GM12872 (cell line): ENCODE data around the gene NOL8.

Experiments
- TF ChIP-seq, protein P1 (sequence below): IDR thresholded peaks from 3 replicates; pipeline ENCODE4 v1.5.1; 2011; ENCODE audit warnings: low read depth, mild to moderate bottlenecking, low read length, moderate library complexity; ENCODE audit not compliant: insufficient read depth

Gene NOL8

DNA sequence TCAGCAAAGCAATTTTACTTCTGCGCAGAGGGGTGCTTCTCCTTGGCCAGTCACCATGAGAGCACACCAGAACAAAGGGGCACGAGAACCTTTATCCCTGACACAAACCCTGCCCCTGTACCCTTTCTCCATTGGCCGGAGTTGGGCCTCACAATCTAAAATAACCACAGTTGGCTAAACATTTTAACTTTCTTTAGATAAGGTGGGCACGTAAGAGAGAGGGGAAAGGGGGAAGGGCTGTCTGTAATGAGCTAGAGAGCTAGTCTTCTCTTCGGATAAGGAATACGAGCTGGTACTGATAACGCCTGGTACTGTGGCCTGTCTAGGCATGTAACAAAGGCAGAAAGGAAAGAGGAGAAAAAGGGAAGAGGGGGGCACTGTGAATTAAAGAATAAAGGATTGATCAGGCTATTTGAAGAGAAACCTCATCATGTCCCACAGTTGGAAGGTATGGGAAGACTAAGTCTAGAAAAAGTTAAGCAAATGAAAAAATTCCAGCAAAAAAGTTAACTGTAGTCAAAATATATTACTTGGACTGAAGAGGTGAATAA, 29.8 kb downstream of the NOL8 start:
- TF ChIP-seq, protein P1, sequence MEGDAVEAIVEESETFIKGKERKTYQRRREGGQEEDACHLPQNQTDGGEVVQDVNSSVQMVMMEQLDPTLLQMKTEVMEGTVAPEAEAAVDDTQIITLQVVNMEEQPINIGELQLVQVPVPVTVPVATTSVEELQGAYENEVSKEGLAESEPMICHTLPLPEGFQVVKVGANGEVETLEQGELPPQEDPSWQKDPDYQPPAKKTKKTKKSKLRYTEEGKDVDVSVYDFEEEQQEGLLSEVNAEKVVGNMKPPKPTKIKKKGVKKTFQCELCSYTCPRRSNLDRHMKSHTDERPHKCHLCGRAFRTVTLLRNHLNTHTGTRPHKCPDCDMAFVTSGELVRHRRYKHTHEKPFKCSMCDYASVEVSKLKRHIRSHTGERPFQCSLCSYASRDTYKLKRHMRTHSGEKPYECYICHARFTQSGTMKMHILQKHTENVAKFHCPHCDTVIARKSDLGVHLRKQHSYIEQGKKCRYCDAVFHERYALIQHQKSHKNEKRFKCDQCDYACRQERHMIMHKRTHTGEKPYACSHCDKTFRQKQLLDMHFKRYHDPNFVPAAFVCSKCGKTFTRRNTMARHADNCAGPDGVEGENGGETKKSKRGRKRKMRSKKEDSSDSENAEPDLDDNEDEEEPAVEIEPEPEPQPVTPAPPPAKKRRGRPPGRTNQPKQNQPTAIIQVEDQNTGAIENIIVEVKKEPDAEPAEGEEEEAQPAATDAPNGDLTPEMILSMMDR = no peak

- TF ChIP-seq, protein P1 = no peak
Measured at GRCh38 chr9:92294297-92294676, 30.9 kb downstream of the NOL8 start.

- TF ChIP-seq, protein P1 = 0 out of 3 replicates have a peak, but pooled peaks have one; percentile 43
Measured at GRCh38 chr9:92293452-92294296, 31.5 kb downstream of the NOL8 start, which contains the start of gene IARS1. TSS of gene IARS1 (minus strand) at chr9:92293697. CDS start at chr9:92289419, 4,278 bp downstream.

DNA sequence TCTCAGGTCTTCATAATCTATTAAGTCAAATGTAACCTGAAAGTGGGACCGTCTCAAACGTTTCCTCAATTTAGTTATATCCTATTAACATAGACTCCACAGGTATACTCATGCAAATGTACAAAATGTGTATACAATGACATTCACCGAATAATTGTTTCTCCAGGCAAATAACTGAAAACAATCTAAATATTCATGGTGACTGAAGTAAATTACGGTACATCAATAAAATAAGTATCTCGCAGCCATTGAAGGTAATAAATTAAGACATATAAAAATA, 32.1 kb downstream of the NOL8 start:
- TF ChIP-seq, protein P1 = no peak

GRCh38 chr9:92292338-92293074, 32.6 kb downstream of the NOL8 start:
- TF ChIP-seq, protein P1 = no peak

DNA sequence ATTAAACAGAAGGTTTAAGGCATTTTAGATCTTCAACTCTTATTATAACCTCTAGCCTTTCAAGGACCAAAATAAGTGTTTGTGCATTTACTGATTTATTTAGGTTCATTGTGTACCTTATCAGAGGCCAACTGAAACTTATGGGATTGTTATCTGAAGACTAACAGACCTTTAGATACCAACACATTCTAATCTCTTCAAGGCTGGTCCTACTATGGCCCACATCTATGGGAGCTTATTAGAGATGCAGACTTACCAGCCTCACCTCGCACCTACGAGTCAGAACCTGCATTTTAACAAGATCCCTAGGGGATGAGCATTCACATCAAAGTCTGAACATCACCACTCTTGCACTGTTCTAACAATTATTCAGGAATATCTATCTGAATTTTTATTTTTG, 33.6 kb downstream of the NOL8 start:
- TF ChIP-seq, protein P1 = no peak

DNA sequence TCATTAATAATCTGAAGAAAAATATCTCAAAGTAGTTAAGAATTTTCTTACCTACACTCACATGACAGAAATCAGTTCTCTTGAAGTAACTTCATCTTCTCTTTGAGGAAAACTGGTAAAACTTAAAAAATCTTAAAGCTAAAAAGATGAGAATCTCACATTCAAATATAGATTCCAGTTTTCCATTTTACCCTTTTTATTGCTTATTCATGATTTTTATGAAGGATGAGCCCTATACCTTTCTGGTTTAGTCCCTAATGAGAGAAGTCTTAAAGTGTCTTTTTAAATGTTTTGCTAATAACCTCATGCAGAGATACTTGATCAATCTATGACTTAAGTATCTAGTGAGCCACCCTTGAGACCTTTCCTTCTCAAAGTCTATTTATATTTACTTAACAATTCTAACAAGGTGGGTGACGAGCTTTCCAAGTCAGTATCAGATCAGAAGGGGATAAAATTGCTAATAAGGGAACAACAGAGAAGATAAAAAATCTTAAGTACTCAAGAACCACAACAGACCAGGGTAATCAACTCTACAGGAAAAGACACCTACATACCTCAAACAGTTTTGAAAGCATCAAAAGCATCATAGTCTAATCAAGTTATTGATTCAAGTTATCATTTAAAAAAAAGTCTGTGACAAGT, 34.2 kb downstream of the NOL8 start:
- TF ChIP-seq, protein P1 = no peak
